ENCODE data around the gene DSC1.

The DSC1 gene

GRCh38 chr18:31102025-31102684 is 60.5 kb downstream of the DSC1 start, which contains the start of gene DSC2:
Gene DSC2 (minus strand): TSS chr18:31102421. CDS start chr18:31101971, 450 bp downstream.
- DNase-seq: peak; percentile 60

- DNase-seq: peak; percentile 77
Measured at GRCh38 chr18:31101183-31102024, 61.3 kb downstream of the DSC1 start.

- DNase-seq: peak; percentile 45
Measured at GRCh38 chr18:31100436-31101182, 62.0 kb downstream of the DSC1 start.

GRCh38 chr18:31099450-31100230 is 63.0 kb downstream of the DSC1 start:
- no peak for DNase-seq

- DNase-seq: no peak
Measured at GRCh38 chr18:31098878-31099277, 63.8 kb downstream of the DSC1 start.

- DNase-seq: no peak
Measured at GRCh38 chr18:31097666-31098065, 65.0 kb downstream of the DSC1 start.

GRCh38 chr18:31093880-31094279 is 68.8 kb downstream of the DSC1 start:
- DNase-seq: no peak

- DNase-seq: no peak
Measured at GRCh38 chr18:31093294-31093693, 69.4 kb downstream of the DSC1 start.

- no peak for DNase-seq
Measured at GRCh38 chr18:31091350-31091749, 71.3 kb downstream of the DSC1 start.

GRCh38 chr18:31088532-31088931 is 74.1 kb downstream of the DSC1 start:
- DNase-seq: no peak

GRCh38 chr18:31079973-31080372 is 82.7 kb downstream of the DSC1 start:
- no peak for DNase-seq
